Breast epithelium (tissue), 3 donors: ENCODE results near the gene CTSW.

Source experiments
- POLR2A ChIP-seq: fragments of 450-650 bp; IDR thresholded peaks from one replicate; pipeline ENCODE4 v1.6.1; 2016; ENCODE audit warnings: antibody characterized with exemption, mild to moderate bottlenecking, moderate library complexity
- POLR2AphosphoS5 ChIP-seq, 3 donors: sonication (generic); formaldehyde crosslinking; IDR thresholded peaks; one replicate each; pipeline ENCODE4 v1.6.1; 2017; ENCODE audit warnings: antibody characterized with exemption in 3 of 3

DNA sequence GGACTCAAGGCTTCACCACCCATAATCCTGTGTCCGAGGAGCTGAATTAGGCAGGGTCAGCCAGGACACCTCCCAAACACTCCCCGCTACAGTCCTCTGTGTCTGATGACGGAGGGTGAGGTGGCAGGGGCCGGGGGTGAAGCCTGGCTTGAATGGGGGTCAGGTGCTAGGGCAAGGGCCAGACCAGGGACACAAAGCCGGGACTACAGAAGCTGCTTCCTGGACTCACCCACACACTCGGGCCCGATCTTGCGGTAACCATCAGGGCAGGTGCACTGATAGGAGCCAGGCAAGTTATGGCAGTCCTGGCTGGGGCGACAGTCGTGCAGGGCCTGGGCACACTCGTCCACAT, 9.4 kb upstream of the CTSW start:
- no peak for TF ChIP-seq POLR2AphosphoS5 (IDR thresholded peaks at IDR 0.05)
- no peak for TF ChIP-seq POLR2A
